NB4 (cell line): Measurements from ENCODE around the gene EXOC4.

Source experiments
- CTCF ChIP-seq: IDR thresholded peaks from one replicate; pipeline ENCODE4 v1.5.1; 2012; ENCODE audit warnings: low read depth, low read length
- POLR2A ChIP-seq: IDR thresholded peaks from 2 replicates; pipeline ENCODE4 v1.6.1; 2011; ENCODE audit warnings: mild to moderate bottlenecking; ENCODE audit not compliant: insufficient read length; ENCODE audit errors: extremely low read depth
- TF ChIP-seq, protein P1 (sequence below): IDR thresholded peaks from 2 replicates; pipeline ENCODE4 v1.6.1; 2011; ENCODE audit warnings: low read depth, low read length

GRCh38 chr7:133309333-133309732 is 56.5 kb downstream of the EXOC4 start:
- TF ChIP-seq CTCF (no peak), POLR2A (no peak)
- TF ChIP-seq, protein P1, sequence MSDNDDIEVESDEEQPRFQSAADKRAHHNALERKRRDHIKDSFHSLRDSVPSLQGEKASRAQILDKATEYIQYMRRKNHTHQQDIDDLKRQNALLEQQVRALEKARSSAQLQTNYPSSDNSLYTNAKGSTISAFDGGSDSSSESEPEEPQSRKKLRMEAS, result no peak
